Hematopoietic multipotent progenitor cell treated with erythropoietin and hydrocortisone succinate and interleukin-3 and kit ligand, for 6 days (in vitro differentiated cells): ENCODE data around the gene CD180.
"Not testable (repeated sequence)": the region's sequence is repeated elsewhere in the genome, so short reads cannot be mapped to it uniquely, and the experiment has no call there.

Experiments used
- DNase-seq: peaks from one replicate; pipeline ENCODE4 v3.0.0-alpha.2; 2015

The CD180 gene

DNA sequence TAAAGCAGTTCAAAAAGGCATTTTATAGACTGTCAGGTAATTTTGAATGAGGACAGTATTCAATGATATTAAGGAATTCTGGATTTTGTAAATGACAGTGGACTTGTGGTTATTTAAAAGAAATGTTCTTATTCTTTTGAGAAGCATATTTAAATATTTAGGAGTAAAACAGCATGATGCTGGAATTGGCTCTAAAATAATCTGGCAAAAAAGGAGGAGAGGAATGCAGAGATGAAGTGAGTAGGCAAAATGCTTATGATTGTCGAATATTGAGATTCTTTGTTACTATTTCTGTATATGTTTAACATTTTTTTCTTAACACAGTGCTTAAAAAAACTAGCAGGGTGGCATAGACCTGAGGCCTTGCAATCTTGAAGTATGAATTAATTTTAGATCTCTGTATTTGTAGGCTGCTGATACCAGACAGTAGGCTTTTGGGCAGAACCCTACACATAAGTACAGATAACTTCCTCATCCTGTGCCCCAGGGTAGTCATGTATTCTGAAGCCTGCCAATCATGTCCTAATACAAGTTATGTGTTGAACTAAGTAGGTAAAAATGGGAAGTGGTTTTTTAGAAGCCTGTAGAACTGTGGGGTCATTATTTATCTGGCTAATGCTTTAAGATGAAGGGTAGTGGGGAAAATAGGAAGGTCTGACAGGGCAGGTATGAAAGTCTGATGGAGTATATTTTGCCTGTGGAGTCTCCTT is 9.4 kb downstream of the CD180 start:
- DNase-seq: peak; percentile 75

DNA sequence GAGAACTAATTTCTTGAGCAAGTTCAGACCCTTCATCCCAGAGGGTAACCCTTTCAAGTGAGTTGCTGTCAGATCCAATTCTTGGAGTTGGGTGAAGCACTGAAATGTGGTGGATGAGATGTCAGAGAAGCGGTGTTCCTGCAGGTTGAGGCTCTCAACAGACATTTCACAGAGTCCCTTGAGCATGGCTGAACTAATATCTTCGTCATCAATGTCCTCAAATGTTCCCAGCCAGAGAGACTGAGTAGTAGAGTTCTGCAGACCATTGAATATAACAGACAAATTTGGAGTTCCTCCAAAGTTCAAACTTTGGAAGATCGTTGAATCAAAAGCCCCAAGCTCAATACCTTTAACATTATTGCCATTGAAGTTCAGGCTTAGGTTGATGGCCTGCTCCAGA is 12.7 kb downstream of the CD180 start:
- no peak for DNase-seq

DNA sequence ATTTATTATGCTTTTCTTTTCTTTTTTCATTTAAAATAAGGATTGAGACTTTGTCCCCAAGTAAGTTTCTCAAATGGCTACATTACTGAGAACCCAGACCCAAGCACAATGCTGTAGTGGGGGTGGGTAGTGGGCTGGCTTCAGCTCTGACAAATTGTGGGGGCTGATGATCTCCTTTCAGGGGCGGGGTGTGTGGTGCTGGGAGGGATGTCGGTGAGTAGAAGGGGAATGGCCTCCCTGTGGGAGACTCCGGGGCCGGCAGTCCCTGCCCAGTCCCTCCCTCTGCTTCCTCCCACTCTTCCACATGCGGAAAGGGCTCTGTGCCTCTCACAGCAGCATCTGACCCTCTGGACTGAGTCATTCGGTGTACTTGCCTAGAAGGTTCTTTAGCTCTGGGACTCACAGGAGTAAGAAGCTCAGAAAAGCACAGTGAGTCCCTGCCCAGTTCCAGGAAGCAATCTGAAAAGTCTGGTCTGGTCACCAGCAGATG is 14.3 kb downstream of the CD180 start:
- no peak for DNase-seq

DNA sequence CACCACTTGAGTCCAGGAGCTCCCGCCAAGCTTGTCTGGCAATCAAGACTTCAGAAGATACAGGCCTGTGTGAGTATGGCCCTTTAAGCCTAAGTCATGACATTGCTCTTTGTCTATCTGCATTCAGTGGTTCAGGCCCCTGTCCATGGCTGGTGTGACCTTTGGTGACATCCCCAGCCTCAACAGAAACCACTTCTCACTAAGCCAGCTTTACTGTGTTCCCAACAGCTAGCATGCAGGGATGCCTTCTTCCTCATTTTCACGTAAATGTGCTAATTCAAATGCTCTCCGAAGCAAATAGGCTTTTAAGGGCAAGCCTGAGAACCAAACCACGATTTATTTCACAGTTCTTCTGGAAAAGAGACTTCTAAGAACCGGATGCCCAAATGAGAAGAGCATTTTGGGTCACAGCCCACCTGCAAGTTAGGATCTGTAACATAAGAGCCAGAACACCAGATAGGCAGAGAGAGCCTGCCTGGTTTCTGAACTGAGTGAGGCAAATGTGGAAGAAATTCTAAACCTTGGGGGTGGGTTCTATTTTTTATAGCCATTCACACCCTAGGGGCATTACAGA is 14.9 kb downstream of the CD180 start:
- peak; percentile 62 for DNase-seq

DNA sequence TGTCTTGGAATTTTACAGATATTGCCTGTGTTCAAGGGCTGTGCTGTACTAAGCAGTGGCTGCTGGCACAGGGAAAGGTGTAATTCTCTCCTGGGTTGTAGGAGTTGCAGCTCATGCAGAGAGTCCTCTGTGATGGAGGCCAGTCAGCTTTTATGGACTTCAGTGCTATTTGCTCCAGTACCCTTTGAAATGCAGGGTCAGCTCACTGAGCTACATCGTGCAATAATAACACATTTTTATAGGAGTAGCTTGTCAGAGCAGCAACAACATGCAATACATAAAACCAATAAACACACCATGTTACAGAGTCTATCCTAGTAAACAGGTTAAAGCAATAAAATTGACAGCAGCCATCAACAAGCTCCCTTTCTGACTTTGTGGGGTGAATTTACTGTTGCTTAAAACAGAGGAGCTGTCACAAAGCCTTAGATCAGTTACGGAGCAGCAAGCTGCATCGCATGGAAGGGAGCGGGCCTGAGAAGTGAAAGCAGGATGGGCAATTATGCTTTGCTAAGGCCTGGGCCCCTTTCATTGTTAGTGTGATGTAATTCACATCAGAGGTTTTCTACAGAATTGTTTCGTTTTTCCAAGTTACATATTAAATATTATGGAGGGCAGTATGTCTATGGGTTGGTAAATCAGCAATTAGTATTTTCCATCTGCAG is 16.8 kb downstream of the CD180 start:
- DNase-seq: no peak

DNA sequence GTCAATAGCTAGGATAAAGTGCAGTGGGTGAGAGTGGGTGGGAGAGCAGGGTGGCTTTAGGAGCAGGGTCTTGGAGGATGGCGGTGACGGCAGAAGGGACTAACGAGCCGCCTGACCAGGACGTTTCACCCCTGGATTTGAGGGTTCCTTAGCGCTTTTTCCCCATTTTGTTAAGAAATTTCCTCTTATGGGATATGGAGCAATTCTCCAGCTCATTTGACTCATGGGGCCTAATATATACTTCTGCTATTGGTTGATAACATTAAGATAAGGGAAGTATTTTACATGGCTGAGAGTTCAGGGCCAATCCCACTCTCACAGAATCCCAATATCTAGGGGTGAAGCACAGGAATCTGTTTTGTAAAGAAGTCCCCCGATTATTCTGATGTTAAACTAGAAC is 17.6 kb downstream of the CD180 start:
- no peak for DNase-seq

DNA sequence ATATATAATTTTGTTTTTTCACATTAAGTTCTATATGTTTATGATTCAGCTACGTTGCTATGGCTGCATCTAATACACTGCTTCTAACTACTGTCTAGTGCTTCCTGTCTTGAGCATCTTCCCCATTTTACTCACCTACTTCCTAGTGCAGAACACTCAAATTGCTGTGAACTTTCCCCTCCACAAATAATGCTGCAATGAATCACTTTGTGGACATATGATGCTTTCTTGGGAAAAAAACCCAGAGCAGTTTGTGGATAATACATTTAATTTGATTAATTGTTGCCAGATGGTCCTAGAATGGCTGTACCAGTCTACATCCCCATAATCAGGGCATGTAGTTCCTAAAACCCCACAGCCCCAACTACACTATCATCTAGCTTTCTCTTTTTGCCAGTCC is 18.5 kb downstream of the CD180 start:
- DNase-seq: no peak

DNA sequence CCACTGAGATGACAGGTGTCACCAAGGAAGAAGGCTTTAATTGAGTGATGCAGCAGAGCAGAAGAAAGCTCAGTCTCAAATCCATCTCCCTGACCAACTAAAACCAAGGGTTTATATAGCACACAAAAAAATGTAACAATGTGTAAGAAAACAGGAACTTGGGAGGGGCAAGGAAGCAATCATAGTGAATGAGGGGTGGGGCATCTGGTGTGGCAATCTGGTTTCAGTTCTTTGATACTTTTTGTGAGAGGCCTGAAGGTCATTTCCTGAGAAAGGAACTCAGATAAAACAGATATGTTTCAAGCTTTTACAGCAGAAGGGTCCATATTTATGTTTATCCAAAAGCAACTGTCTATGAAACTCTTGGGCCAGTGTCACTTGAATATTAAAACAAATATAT is 19.7 kb downstream of the CD180 start:
- peak; percentile 19 for DNase-seq

DNA sequence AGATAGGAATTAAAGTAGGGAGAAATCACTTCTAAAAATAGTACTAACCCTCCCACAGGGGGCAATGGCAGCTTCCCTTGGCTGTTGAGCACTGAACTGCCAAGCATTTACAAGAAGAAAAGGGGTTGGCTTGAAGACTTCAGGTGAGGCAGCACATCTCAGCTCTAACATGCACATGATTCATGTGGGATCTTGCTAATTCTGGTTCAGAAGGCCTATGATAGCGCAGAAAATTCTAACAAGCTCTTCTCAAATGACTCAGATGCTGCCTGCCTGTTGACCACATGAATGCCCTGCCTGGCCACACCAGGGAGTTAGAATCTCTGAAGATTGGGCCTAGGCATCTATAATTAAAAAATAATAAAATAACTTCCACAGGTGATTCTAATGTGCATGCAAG is 22.6 kb downstream of the CD180 start:
- DNase-seq: no peak

DNA sequence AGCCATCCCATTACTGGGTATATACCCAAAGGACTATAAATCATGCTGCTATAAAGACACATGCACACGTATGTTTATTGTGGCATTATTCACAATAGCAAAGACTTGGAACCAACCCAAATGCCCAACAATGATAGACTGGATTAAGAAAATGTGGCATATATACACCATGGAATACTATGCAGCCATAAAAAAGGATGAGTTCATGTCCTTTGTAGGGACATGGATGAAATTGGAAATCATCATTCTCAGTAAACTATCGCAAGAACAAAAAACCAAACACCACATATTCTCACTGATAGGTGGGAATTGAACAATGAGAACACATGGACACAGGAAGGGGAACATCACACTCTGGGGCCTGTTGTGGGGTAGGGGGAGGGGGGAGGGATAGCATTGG is 23.2 kb downstream of the CD180 start:
- not testable (repeated sequence) for DNase-seq

DNA sequence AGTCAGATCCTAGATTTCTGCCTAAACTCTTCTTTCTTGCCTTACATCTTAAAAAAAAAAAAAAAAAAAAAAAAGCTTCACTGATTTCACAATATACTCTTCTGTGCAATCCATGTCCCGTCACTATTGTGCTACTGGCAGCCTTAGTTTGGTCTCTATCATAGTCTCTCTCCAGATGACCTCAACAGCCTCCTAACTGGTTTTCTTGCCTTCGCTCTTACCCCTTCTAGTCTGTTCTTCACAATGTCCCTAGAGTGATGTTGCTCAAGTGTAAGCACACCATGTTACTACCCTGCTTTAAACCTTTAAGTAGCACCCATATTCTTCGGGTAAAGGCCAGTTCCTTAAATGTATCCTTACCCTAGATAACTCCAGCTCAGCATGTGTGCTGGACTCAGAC is 25.8 kb downstream of the CD180 start:
- DNase-seq: no peak

DNA sequence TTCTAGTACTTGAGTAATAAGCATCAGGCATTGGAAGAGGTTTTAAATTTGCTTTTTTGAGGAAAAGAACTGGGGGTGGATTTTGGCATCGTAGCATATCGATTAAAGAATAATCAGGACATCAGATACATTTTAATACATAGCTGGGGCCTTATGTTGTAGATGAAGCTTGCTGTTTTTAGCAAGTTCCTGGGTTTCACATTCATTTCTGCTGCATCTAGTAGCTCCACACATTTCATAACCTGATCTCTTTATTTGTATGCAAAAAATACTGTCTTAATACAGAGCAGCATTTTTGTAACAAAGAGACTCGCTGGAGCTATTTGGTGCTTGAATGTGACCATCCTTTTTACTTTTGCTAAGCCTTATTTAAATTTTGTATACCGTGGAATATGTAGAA is 28.5 kb downstream of the CD180 start:
- DNase-seq: no peak

DNA sequence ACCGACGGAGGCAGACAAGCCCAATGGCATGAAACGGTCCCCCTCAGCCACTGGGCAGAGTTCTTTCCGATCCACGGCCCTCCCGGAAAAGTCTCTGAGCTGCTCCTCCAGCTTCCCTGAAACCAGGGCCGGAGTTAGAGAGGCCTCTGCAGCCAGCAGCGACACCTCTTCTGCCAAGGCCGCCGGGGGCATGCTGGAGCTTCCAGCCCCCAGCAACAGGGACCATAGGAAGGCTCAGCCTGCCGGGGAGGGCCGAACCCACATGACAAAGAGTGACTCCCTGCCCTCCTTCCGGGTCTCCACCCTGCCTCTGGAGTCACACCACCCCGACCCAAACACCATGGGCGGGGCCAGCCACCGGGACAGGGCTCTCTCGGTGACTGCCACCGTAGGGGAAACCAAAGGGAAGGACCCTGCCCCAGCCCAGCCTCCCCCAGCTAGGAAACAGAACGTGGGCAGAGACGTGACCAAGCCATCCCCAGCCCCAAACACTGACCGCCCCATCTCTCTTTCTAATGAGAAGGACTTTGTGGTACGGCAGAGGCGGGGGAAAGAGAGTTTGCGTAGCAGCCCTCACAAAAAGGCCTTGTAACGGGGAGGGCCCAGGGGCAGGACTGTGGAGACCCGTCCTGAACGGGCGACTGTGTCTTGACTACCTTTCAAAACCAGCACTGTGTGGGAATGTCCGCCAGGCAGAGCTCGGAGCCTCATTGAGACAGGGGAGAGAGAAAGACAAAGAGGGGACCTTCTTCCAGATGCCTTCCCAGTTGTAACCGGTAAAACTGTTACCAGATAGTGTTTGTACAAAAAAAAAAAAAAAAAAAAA is 29.9 kb downstream of the CD180 start:
- peak; percentile 70 for DNase-seq

DNA sequence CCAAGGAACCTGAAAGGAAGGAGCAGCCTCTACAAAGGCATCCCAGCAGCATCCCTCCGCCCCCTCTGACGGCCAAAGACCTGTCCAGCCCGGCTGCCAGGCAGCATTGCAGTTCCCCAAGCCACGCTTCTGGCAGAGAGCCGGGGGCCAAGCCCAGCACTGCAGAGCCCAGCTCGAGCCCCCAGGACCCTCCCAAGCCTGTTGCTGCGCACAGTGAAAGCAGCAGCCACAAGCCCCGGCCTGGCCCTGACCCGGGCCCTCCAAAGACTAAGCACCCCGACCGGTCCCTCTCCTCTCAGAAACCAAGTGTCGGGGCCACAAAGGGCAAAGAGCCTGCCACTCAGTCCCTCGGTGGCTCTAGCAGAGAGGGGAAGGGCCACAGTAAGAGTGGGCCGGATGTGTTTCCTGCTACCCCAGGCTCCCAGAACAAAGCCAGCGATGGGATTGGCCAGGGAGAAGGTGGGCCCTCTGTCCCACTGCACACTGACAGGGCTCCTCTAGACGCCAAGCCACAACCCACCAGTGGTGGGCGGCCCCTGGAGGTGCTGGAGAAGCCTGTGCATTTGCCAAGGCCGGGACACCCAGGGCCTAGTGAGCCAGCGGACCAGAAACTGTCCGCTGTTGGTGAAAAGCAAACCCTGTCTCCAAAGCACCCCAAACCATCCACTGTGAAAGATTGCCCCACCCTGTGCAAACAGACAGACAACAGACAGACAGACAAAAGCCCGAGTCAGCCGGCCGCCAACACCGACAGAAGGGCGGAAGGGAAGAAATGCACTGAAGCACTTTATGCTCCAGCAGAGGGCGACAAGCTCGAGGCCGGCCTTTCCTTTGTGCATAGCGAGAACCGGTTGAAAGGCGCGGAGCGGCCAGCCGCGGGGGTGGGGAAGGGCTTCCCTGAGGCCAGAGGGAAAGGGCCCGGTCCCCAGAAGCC is 30.8 kb downstream of the CD180 start:
- peak; percentile 95 for DNase-seq

DNA sequence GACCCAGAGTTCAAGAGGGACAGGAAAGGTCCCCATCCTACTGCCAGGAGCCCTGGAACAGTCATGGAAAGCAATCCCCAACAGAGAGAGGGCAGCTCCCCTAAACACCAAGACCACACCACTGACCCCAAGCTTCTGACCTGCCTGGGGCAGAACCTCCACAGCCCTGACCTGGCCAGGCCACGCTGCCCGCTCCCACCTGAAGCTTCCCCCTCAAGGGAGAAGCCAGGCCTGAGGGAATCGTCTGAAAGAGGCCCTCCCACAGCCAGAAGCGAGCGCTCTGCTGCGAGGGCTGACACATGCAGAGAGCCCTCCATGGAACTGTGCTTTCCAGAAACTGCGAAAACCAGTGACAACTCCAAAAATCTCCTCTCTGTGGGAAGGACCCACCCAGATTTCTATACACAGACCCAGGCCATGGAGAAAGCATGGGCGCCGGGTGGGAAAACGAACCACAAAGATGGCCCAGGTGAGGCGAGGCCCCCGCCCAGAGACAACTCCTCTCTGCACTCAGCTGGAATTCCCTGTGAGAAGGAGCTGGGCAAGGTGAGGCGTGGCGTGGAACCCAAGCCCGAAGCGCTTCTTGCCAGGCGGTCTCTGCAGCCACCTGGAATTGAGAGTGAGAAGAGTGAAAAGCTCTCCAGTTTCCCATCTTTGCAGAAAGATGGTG is 31.6 kb downstream of the CD180 start:
- DNase-seq: no peak

DNA sequence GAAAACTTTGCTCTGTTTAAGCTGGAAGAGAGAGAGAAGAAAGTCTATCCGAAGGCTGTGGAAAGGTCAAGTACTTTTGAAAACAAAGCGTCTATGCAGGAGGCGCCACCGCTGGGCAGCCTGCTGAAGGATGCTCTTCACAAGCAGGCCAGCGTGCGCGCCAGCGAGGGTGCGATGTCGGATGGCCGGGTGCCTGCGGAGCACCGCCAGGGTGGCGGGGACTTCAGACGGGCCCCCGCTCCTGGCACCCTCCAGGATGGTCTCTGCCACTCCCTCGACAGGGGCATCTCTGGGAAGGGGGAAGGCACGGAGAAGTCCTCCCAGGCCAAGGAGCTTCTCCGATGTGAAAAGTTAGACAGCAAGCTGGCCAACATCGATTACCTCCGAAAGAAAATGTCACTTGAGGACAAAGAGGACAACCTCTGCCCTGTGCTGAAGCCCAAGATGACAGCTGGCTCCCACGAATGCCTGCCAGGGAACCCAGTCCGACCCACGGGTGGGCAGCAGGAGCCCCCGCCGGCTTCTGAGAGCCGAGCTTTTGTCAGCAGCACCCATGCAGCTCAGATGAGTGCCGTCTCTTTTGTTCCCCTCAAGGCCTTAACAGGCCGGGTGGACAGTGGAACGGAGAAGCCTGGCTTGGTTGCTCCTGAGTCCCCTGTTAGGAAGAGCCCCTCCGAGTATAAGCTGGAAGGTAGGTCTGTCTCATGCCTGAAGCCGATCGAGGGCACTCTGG is 32.6 kb downstream of the CD180 start:
- DNase-seq: no peak

DNA sequence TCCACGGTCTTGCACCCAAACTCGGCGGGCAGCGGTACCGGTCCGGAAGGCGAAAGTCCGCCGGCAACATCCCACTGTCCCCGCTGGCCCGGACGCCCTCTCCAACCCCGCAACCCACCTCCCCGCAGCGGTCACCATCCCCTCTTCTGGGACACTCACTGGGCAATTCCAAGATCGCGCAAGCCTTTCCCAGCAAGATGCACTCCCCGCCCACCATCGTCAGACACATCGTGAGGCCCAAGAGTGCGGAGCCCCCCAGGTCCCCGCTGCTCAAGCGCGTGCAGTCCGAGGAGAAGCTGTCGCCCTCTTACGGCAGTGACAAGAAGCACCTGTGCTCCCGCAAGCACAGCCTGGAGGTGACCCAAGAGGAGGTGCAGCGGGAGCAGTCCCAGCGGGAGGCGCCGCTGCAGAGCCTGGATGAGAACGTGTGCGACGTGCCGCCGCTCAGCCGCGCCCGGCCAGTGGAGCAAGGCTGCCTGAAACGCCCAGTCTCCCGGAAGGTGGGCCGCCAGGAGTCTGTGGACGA is 33.3 kb downstream of the CD180 start:
- DNase-seq: no peak

DNA sequence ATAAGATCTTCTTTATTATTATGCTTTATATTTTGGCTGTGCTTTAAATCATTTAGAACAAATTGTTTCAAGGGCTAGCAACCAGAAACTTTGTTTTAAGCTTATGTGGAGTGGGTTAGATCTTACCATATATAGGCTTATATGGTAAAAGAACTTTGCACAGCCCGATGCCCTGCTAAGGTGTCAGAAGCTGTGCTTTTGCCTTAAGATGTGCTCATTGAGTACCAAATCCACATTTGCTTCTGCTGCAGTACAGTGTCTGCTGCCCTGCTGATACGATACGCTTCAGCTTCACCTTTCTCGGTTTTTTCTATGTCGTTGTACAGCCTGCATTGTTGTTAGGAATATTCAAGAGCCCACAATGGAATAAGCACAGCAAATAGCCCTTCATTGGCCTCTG is 34.8 kb downstream of the CD180 start:
- DNase-seq: no peak

DNA sequence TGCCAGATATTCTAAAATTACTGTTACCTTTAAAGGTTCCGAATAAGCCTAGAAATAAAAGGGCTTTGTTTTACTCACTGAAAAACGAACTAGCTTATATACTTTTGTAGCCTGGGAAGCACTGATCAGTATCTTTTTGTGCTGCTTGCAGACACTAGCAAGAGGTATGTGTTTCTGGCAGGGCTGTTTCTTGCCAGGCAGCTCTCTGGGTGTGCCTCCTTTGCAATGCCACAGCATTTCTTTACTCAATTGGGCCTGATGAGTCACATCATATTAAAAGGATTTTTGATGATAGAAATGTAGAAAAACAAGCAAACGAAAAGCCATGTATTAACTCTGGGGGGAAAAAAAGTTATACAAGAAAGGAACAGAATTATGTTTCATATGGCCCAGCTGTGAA is 35.6 kb downstream of the CD180 start:
- peak; percentile 19 for DNase-seq

DNA sequence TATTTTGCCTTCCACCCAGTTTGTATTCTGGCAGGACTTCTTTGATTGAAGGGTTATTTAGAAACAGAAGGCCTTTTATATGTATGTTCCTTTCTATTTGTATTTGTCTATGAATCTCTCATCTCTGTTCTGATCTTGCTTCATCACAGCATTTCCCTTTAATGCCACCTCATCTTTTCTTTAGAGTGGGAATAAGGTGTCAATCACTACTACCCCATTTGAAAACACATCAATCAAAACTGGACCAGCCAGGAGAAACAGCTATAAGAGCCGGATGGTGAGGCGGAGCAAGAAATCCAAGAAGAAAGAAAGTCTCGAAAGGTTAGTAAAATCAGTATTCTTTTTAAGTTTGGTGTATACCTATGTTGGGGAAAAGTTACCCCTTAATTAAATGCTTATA is 36.3 kb downstream of the CD180 start:
- DNase-seq: no peak
